Stimulated activated CD4-positive, alpha-beta T cell treated with anti-CD3 and anti-CD28 coated beads, Interleukin-2, amount 100 ng/mL, for 48 hours (primary cell): ENCODE results near the gene SCCPDH.

Experiments
- DNase-seq, 2 donors: peaks; one replicate each; pipeline ENCODE4 v3.0.0-alpha.2; 2020

The SCCPDH gene

DNA sequence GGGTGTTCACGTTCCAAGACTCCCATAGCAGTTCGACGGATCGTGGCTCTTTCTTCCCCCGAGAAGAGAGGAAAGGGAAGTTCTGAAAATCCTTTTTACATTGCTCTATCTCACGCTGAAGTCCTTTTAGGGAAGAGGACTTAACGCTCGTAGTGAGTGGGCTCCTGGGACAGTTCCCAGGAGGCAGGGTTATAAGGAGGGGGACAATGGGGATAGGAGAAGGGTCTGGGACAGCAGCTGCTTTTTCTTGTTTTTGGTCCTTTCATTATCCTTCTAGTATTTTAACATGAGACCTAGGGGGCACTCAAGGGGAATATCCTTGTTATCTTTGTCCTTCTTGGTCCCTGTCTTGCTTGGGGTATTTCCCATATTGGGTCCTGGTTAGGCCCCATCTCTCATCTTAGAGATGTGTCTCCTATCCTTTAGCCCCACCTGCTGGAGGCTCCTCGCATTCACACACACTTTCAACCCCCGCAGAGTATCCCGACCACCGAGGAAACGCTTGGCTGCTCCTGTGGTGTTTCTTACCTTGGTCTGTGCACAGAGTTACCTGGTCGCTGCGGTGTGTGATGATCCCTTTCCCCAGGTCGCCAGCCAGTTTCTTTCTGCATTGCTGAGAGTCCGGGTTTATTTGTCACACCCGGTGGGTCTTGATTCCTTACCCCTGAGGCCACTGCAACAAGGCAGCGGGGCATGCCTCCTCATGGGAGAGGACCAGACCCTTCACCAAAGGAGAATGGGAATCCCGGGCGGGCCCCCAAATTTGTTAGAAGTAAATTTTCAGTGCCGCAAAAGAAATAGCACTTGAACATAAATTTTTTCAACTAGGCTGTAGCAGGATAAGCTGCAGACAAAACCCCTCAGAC, 29.7 kb downstream of the SCCPDH start:
- DNase-seq, result peak; percentile 50 to 58

GRCh38 chr1:246755419-246755818, 31.2 kb downstream of the SCCPDH start:
- DNase-seq, result no peak

GRCh38 chr1:246760422-246761347, 36.5 kb downstream of the SCCPDH start:
- DNase-seq, result no peak

GRCh38 chr1:246761396-246761795, 37.2 kb downstream of the SCCPDH start:
- no peak for DNase-seq

DNA sequence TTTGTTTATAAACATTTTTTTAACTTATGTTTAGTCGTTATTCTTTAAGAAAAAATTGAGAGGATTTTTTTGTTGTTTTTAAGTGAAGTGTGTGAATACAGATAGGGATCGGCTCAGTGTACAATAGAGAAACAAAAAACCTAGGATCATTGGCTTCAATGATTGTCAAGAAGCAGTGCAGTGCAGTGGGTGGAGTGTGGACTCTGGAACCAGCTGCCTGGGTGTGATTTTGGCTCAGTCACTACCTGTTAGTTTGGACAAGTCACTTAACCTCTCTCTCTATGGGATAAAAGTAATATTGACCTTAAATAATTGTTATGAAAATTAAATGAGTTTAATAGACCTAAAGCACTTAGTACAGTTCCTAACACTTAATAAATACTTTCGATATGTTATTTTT, 41.3 kb downstream of the SCCPDH start:
- DNase-seq, result no peak

GRCh38 chr1:246768403-246769020, 44.3 kb downstream of the SCCPDH start:
- DNase-seq, result no peak

DNA sequence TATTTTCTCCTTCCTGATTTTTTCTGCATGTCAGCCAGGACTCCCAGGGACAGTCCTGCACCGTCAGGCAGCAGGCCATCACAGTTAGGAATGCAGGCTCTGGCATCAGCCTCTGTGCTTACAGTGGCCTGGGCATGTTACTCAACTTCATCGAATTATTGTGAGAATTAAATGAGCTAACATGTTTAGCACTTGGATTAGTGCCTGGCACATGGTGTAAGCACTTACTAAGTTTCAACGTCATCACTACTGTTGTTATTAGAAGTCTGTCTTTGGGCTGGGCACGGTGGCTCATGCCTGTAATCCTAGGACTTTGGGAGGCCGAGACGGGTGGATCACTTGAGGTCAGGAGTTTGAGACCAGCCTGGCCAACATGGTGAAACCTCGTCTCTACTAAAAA, 45.1 kb downstream of the SCCPDH start:
- DNase-seq, result no peak

DNA sequence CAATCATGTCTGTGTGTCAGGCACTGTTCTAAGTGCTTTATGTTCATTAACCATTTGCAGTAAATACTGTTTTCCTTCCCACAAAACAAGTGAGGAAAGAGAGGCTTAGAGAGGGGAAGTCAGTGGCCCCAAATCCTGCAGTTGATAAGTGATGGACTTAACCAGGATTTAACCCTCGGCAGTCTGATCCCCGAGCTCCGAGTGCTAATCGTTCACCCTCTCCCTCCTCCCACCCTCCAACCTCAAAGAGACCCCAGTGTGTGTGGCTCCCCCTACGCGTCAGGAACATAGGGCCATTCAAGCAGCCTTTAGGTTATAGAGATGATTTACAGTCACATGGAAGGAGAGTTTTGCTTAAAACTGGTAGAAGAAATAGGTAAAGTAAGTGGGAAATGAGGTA, 47.2 kb downstream of the SCCPDH start:
- DNase-seq, result no peak

GRCh38 chr1:246772686-246773085, 48.5 kb downstream of the SCCPDH start:
- no peak for DNase-seq

GRCh38 chr1:246773213-246773641, 49.0 kb downstream of the SCCPDH start:
- DNase-seq, result no peak

DNA sequence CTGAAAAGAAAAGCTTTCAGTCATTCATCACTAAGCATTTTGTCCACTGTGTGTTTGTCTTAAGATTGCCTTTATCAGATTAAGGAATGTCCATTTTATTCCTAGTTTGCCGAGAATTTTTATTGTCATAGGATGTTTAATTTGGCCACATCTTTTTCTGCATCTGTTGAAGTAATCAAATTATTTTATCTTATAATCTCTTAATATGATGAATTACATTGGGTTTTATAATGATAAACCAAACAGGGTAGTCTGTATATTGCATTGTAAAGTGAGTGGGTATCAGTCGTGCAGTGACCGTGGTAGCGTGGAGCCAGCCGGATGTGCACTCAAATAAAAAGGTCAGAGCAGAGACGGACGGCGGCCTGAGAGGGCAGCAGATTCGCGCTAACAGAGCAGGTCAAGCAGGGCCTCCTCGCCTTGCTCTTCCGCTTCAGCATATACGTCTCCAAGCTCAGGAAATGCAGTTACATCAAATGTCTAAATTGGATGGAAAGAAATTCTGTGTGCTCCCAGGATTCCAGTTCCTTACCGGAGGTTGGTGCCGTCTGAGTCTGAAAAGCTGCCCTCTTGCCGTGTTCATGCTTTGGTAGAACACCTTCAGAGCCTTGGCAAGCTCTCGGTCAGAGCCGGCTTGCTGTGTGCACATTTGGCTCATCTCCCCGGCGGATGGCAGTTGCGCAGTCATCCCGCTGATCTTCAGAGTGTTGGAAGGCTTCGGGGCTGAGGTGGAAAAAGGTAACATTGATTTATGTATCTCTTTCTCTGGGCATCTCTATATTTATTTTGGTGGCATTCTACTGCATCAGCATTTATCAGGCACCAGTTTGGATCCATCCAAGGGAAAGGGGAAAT, 51.5 kb downstream of the SCCPDH start:
- DNase-seq, result no peak

DNA sequence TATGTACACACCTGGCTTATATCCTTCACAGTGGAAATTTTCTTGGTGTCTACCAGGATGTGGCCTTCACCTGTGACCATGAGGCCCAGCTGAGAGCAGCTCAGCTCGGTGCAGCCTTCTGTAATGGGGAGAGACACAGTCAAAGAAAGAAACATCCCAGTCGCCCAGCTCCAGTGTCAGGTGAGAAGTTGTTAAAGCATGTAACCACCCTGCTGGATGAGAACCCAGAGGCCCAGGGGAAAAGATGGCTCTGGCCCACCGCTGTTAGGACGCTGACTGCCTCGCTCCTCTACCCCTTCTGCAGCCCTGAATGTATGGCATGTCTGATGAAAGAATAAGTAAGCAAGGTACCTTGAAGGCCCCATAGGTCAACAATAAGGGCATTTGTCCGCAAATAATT, 52.7 kb downstream of the SCCPDH start:
- no peak for DNase-seq

DNA sequence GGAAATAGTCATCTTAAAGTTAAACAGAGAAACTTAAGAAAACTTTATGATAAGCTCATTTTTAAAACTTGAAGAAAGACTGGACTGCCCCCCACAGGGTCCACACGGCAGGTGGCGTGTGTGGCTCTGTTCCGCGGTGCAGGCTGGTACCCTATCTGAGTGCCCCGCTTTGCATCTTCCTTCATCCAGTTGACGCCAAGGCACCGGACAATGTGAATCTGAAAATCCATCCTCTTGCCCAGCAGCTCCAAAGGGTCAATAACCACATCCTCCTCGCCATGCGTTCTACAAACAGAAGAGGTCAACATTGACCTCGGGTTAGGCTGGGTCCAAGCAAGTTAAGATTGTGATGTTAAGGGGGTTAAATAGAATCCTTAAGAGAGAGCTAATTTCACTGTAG, 54.5 kb downstream of the SCCPDH start:
- DNase-seq, result no peak

DNA sequence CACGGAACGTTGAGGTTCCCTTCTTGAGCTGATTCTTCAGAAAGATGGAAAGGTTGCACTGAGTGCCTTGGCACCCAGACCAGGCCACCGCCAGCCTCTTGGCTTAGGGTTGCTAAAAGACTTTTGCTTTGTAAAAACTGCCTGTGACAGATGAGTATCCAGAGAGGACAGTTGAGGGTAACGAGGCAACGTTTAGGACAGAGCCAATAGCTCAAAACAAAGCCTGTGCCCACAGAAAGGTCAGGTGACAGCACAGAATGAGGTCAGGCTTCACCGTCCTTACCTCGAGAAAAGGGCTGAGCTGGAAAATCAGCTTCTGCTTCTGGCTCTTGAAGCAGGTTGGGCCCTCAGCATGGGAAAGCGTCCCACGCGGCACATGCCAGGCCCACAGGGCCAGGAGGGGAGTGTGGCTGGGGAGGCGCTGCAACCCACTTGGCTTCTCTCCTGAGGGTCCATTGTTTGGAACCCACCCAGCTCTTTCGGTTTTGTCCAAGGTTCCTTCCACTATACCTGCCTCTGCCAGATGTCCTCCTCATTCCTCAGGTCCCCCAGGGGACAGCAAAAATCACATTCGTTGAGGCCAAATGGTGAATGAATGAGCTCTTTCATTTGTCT, 55.5 kb downstream of the SCCPDH start:
- no peak for DNase-seq

GRCh38 chr1:246780264-246780663, 56.1 kb downstream of the SCCPDH start:
- DNase-seq, result no peak

DNA sequence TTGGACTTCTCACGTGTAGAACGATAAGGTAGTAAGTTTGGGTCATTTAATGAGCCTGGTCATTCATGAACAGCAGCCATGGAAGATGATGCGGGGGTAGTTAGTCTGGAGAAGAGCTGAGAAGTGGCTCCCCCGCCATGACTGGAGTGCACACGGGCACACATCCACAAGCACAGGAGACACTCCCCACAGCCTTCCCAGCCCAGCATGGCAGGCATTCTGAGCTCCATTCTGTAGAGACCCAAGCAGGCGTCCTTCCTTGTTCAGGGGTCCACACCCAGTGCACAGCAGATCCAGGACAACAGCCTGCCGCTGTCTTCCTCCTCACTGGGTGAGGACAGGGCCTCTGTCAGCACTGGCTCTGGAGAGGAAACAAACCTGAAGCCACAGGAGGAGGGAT, 57.0 kb downstream of the SCCPDH start:
- DNase-seq, result no peak

DNA sequence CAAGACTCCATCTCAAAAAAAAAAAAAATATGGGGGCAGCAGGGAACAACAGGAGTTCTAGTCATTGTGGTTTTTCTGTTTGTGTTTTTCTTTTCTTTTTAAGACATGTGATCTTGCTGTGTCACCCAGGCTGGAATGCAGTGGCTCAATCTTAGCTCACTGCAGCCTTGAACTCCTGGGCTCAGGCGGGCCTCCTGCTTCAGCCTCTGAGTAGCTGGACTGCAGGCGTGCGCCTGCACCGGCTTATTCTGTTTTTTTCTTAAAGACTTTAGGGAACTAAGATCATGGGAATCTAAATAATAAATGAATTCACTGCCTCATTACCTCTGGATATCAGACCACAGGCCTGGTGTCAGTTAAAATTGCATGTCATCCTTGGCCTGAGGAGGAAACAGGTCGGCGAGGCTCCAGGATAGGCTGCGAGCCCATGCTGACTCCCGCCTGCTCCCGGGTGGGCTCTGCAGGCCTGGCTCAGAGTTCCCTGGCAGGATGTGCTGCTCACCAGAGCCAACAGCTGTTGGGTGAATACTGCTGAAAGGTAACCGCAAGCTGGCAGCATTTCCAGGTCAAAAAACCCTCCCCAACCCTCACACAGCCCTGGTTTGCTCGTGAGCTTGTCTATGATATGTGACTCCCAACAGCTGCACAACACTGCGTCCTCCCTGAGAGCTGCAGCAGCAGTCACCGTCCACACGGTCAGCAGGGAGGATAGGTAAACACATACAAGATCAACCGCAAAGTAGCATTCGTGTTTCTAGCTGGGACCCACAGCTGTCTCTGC, 58.1 kb downstream of the SCCPDH start:
- no peak for DNase-seq

GRCh38 chr1:246784621-246785493, 60.6 kb downstream of the SCCPDH start:
- no peak for DNase-seq

DNA sequence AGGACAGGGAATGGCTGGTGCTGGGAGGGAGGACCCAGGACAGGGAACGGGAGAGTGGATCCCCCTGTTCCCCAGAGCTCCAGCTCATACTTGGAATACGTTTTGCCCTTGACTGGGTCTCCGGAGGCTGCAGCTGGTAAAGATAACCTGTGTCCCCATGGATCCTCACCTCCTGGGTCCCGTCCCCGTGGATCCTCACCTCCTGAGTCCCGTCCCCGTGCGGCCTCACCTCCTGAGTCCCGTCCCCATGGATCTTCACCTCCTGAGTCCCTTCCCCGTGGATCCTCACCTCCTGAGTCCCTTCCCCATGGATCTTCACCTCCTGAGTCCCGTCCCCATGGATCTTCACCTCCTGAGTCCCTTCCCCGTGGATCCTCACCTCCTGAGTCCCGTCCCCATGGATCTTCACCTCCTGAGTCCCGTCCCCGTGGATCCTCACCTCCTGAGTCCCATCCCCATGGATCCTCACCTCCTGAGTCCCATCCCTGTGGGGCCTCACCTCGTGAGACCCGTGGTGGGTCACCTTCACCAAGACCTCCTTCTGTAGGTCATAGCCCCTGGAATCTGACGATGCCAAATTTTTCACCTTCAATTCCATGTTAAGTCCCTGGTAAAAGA, 61.4 kb downstream of the SCCPDH start:
- DNase-seq, result no peak
